ENCODE measurements around the gene RTN4IP1. TPM values are rescaled to one million over a fixed set of nuclear protein-coding genes. Genes with fewer than 3 reads are reported as not detected.

The RTN4IP1 gene
- total and polyA plus RNA-seq, 2 of the 13 experiments (the other 11 are each of a cell fraction or from before 2014, with no cell fraction given) = 5.5 to 17.2 TPM

GRCh38 chr6:106613590-106613989 is 15.7 kb downstream of the RTN4IP1 start:
- 94% methylated on average over 1 of the region's 1 CpG for WGBS (ENCODE audit: low lambda C conversion rate)
- no peak for TF ChIP-seq NONO (IDR thresholded peaks at IDR 0.05)
- no peak for TF ChIP-seq NONO (CRISPR knock-in tag; conservative IDR thresholded peaks at IDR 0.05)
- TF ChIP-seq TBL1XR1 (IDR thresholded peaks at IDR 0.05; ENCODE audit: borderline replicate concordance, low read length, partially characterized antibody) = no peak
- no peak for TF ChIP-seq ZBTB10 (CRISPR knock-in tag; IDR thresholded peaks at IDR 0.05; ENCODE audit: borderline replicate concordance)
- no peak for TF ChIP-seq ZBTB49 (CRISPR knock-in tag; IDR thresholded peaks at IDR 0.05; ENCODE audit: borderline replicate concordance)
- no peak for TF ChIP-seq HNF1A (IDR thresholded peaks at IDR 0.05; ENCODE audit: low read depth)
- TF ChIP-seq HNF1A (CRISPR knock-in tag; IDR thresholded peaks at IDR 0.05; ENCODE audit: borderline replicate concordance) = no peak
- no peak for TF ChIP-seq ZNF343 (CRISPR knock-in tag; IDR thresholded peaks at IDR 0.05)
- no peak for TF ChIP-seq ZNF264 (CRISPR knock-in tag; IDR thresholded peaks at IDR 0.05)
- no peak for TF ChIP-seq ZNF629 (CRISPR knock-in tag; conservative IDR thresholded peaks at IDR 0.05)
- TF ChIP-seq ZNF839 (CRISPR knock-in tag; IDR thresholded peaks at IDR 0.05; ENCODE audit: borderline replicate concordance) = no peak
- TF ChIP-seq CEBPG (CRISPR knock-in tag; IDR thresholded peaks at IDR 0.05) = no peak

More at GRCh38 chr6:106613590-106613989, 15.7 kb downstream of the RTN4IP1 start:
- no peaks in the 10 kb centered on the region for H3K27me3 ChIP-seq (ENCODE audit: control insufficient read depth in 1 of 2, insufficient read depth in 2 of 2, low read length in 2 of 2)
- H3K27ac ChIP-seq (ENCODE audit: extremely low read length, insufficient read depth, low read length) = no peak overlapping the region
- in situ Hi-C loops (cut with HindIII; ENCODE audit: extremely low pct_ligation_motif_present, low pct_unique_long_range_greater_than_20kb) = no loop called here
- H3K4me2 ChIP-seq (ENCODE audit: low read depth, low read length) = no peak overlapping the region
- H3K79me2 ChIP-seq (ENCODE audit: insufficient read depth, low read length) = no peaks in the 10 kb centered on the region
- no peaks in the 10 kb centered on the region for H4K20me1 ChIP-seq (ENCODE audit: insufficient read depth, low read length)
- intact Hi-C loops (cut with micrococcal nuclease; ENCODE audit: unreplicated experiment) = no loop called here
- FAIRE-seq (no peak), DNase-seq (ENCODE audit: low spot score) (no peak), ATAC-seq (no peak)
- H2AFZ ChIP-seq (ENCODE audit: low read length) = no peak overlapping the region
- BruUV-seq (replicated peaks) = no TSS peak
- ChIA-PET CTCF (ENCODE audit: low intra/inter-chr PET ratio, low total read pairs) (no interaction called here), POLR2A (no interaction called here)
- no peaks in the 10 kb centered on the region for H3K9me3 ChIP-seq (ENCODE audit: low read length)
- no peak overlapping the region for H3K4me3 ChIP-seq (replicated peaks in 1 of 3; ENCODE audit: insufficient read depth in 1 of 3, low read depth in 2 of 3, low read length in 3 of 3)
- no peak overlapping the region for H3K9ac ChIP-seq (ENCODE audit: insufficient read depth, low read depth, low read length)
- peaks cover 17% of the 10 kb centered on the region for H3K4me1 ChIP-seq (ENCODE audit: insufficient read depth, low read length)
- no peaks in the 10 kb centered on the region; a peak in 1 of 5 replicates for H3K36me3 ChIP-seq (replicated peaks in 1 of 2; ENCODE audit: control insufficient read depth in 1 of 2, insufficient read depth in 2 of 2, low read length in 2 of 2)

Data from HepG2 (cell line).